HG02610 (cell line): ENCODE results near the gene FAM117B.
A peak's percentile ranks its signal among the peaks of the same experiment; 100 is the strongest.
"Not testable (repeated sequence)": the region's sequence is repeated elsewhere in the genome, so short reads cannot be mapped to it uniquely, and the experiment has no call there.

Source experiments
- ATAC-seq: cut with Tn5 transposase; IDR thresholded peaks from one replicate; pipeline ENCODE4 v1.9.1; 2021; ENCODE audit warnings: mild to moderate bottlenecking, moderate library complexity; ENCODE audit not compliant: unreplicated experiment

FAM117B gene

GRCh38 chr2:202636213-202636513 lies 1.4 kb downstream of the FAM117B start:
- no peak for ATAC-seq

- no peak for ATAC-seq
Measured at GRCh38 chr2:202638721-202639120, 4.0 kb downstream of the FAM117B start.

GRCh38 chr2:202639231-202639630 lies 4.5 kb downstream of the FAM117B start:
- ATAC-seq: no peak

- no peak for ATAC-seq
Measured at GRCh38 chr2:202642567-202642966, 7.8 kb downstream of the FAM117B start.

GRCh38 chr2:202643012-202643858 lies 8.5 kb downstream of the FAM117B start:
- no peak for ATAC-seq

- ATAC-seq: no peak
Measured at GRCh38 chr2:202652119-202652518, 17.4 kb downstream of the FAM117B start.

- no peak for ATAC-seq
Measured at GRCh38 chr2:202653890-202654289, 19.1 kb downstream of the FAM117B start.

- no peak for ATAC-seq
Measured at GRCh38 chr2:202657876-202658275, 23.1 kb downstream of the FAM117B start.

- no peak for ATAC-seq
Measured at GRCh38 chr2:202660796-202661195, 26.0 kb downstream of the FAM117B start.

GRCh38 chr2:202669841-202670240 lies 35.1 kb downstream of the FAM117B start:
- ATAC-seq: peak; percentile 46

GRCh38 chr2:202671317-202672035 lies 36.7 kb downstream of the FAM117B start:
- ATAC-seq: no peak

GRCh38 chr2:202675097-202675496 lies 40.3 kb downstream of the FAM117B start:
- not testable (repeated sequence) for ATAC-seq

- no peak for ATAC-seq
Measured at GRCh38 chr2:202679980-202680379, 45.2 kb downstream of the FAM117B start.

GRCh38 chr2:202680512-202680911 lies 45.7 kb downstream of the FAM117B start:
- ATAC-seq: no peak

- ATAC-seq: no peak
Measured at GRCh38 chr2:202681688-202682205, 47.0 kb downstream of the FAM117B start.

GRCh38 chr2:202682274-202682673 lies 47.5 kb downstream of the FAM117B start:
- no peak for ATAC-seq

- ATAC-seq: no peak
Measured at GRCh38 chr2:202687276-202687675, 52.5 kb downstream of the FAM117B start.

GRCh38 chr2:202689459-202689858 lies 54.7 kb downstream of the FAM117B start:
- no peak for ATAC-seq

GRCh38 chr2:202689898-202690297 lies 55.1 kb downstream of the FAM117B start:
- no peak for ATAC-seq

- no peak for ATAC-seq
Measured at GRCh38 chr2:202690321-202690900, 55.6 kb downstream of the FAM117B start.

GRCh38 chr2:202693503-202693902 lies 58.7 kb downstream of the FAM117B start:
- ATAC-seq: no peak

GRCh38 chr2:202695166-202695565 lies 60.4 kb downstream of the FAM117B start:
- ATAC-seq: no peak
